NCI-H128 (cell line): ENCODE data around the gene ZNF737.
"Not testable (repeated sequence)": the region's sequence is repeated elsewhere in the genome, so short reads cannot be mapped to it uniquely, and the experiment has no call there.

Source experiments
- DNase-seq: peaks from one replicate; lab custom pipeline; 2025; ENCODE audit not compliant: unreplicated experiment; lab: John Stamatoyannopoulos, UW

Gene ZNF737

GRCh38 chr19:20565321-20566018 is at the start of gene ZNF737:
Gene ZNF737 (minus strand): TSS chr19:20565781. CDS start chr19:20565640, 141 bp downstream.
- peak; percentile 94 for DNase-seq

DNA sequence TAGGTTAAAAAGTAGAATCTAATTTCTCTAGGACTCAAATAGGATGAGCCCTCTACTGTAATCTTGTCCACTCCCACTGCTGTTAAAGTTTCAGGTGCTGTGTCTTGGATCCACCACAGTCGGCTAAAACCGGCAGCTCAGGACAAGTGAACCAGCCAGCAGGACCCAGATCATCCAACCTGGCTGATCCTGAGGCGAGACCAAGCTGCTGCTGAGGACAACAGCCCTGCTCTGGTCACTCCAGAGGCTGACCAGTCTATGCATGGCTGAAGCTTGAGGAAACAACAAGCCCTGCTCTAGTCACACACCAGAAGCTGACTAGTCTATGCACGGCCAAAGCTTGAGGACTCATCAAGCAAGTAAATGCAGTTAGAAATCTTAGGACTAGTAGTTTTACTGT is 49.4 kb upstream of the ZNF737 start:
- DNase-seq, result not testable (repeated sequence)

- DNase-seq, result no peak
These were observed 47.2 kb upstream of the ZNF737 start for GRCh38 chr19:20612711-20613316.

DNA sequence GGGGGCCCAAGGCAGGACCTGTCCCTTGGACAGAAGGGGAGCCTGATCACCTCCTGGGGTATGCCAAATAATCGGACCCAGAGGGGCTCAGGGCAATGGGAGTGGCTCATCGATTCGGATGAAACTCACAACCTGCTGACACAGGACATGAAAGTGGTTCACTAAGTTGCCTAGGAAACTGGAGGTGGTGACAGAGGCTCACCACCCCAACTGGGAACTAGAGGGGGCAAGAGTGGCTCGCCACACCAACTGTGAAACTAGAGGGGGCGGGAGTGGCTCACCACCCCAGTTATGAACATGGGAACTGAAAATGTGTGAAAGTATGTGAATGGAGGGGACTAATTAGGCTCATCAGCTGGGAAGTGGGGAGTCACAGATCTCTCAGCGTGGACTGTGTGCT is 46.3 kb upstream of the ZNF737 start:
- DNase-seq, result no peak

DNA sequence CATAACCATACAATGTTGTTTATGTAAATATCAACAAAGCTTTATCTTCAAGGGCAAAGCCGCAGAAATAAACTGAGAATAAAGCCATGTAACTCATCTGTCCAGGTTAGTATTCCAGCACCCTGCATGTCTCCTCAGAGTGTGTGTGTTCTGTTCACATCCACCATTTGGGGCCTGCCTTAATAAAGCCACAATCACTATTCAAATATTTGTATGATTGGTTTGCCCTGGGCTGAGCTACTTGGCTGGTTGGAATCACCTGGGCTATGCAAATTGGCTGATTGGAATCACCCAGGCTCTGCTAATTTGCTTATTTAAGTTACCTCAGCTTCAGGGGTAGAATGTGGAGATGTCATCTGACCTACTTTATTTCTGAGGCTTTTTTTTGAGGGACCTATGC is 42.4 kb upstream of the ZNF737 start:
- no peak for DNase-seq

DNA sequence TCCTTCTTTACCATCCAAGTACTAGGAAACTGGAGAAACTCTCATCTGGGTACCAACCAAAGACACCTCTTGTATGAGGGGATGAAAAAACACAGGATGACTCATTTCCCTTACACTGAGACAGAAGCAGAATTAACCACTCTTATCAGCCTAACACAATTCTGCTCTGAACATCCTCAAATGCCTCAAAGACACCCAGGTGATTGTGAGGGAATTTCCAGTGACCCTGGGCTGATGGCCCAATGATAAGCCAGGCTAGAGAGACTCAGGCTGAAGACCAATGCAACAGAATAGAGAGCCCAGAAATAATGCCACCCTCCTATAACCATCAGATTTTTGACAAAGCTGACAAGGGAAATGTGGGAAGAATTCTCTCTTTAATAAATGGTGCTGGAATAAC is 7.0 kb downstream of the ZNF737 start:
- no peak for DNase-seq

DNA sequence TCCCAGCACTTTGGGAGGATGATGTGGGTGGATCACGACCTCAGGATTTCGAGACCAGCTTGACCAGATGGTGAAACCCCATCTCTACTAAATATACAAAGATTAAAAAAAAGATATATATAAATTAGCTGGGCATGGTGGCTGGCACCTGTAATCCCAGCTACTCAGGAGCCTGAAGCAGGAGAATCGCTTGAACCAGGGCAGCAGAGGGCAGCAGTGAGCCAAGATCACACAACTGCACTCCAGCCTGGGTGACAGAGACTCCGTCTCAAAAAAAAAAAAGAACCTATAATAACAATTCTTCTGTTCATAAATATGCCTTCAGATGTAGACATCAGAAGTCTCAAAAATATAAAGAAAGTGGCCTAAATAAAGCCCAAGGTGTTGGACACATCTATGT is 7.6 kb downstream of the ZNF737 start:
- DNase-seq, result no peak

GRCh38 chr19:20544667-20545333 is 20.8 kb downstream of the ZNF737 start:
- not testable (repeated sequence) for DNase-seq

- DNase-seq, result not testable (repeated sequence)
These were observed 35.3 kb downstream of the ZNF737 start for GRCh38 chr19:20530303-20530702.

DNA sequence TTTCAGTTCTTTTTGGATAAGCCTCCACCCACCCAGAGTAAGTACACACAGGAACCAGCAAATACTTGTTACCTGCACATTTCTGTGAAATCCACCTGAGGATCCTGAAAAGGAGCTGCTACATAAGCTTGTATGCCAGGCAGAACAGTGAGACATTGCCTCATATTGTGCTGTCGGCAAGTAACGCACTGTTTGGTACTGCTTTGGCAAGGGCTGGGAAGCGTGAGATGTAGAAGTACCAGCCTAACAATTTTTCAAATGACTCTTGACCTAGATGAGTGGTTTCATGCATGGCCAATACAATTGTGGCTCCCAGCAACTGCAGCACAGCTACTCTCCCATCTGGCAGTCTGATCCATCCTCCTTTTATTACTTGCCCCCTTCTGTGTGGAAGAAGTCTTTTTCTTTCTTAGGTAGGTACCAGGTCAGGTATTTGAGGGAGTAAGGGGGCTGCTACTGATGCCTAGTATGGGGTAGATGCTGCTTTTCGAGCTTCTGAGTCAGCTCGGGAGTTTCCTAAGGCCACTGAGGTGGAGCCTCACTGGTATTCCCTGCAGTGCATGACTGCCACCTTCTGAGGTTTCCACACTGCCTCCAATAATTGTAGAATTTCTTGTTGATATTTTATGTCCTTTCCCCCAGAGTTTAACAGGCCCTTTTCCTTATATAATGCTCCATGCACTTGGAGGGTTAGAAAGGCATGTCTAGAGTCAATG is 52.2 kb downstream of the ZNF737 start:
- DNase-seq, result no peak

- DNase-seq, result no peak
These were observed 62.1 kb downstream of the ZNF737 start for GRCh38 chr19:20503476-20503875.
